Measurements from ENCODE around the gene RXRA. TPM values are rescaled to one million over a fixed set of nuclear protein-coding genes. Genes with fewer than 3 reads are reported as not detected.

RXRA gene
- total RNA-seq, 2 donors from 2014 or later: 34.5 to 50.8 TPM

- TF ChIP-seq, protein P1, sequence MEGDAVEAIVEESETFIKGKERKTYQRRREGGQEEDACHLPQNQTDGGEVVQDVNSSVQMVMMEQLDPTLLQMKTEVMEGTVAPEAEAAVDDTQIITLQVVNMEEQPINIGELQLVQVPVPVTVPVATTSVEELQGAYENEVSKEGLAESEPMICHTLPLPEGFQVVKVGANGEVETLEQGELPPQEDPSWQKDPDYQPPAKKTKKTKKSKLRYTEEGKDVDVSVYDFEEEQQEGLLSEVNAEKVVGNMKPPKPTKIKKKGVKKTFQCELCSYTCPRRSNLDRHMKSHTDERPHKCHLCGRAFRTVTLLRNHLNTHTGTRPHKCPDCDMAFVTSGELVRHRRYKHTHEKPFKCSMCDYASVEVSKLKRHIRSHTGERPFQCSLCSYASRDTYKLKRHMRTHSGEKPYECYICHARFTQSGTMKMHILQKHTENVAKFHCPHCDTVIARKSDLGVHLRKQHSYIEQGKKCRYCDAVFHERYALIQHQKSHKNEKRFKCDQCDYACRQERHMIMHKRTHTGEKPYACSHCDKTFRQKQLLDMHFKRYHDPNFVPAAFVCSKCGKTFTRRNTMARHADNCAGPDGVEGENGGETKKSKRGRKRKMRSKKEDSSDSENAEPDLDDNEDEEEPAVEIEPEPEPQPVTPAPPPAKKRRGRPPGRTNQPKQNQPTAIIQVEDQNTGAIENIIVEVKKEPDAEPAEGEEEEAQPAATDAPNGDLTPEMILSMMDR (IDR thresholded peaks at IDR 0.05): no peak
- no peak for DNase-seq (ENCODE audit: low spot score)
- no peak overlapping the region for H3K27ac ChIP-seq
- peaks cover 0 to 13% of the 10 kb centered on the region in 2 donors for H3K4me1 ChIP-seq
- H3K36me3 ChIP-seq: no peaks in the 10 kb centered on the region
- H3K27me3 ChIP-seq: no peaks in the 10 kb centered on the region
- H3K4me3 ChIP-seq: no peak overlapping the region
- H3K9me3 ChIP-seq: no peaks in the 10 kb centered on the region
Observed at GRCh38 chr9:134295101-134295745, 31.0 kb upstream of the RXRA start.

GRCh38 chr9:134295746-134296250 lies 30.5 kb upstream of the RXRA start:
- Histone ChIP-seq H3K27ac (no peak overlapping the region), H3K4me3 (no peak overlapping the region), H3K4me1 (peaks cover 0 to 13% of the 10 kb centered on the region in 2 donors), H3K36me3 (no peaks in the 10 kb centered on the region), H3K27me3 (no peaks in the 10 kb centered on the region), H3K9me3 (no peaks in the 10 kb centered on the region)
- no peak for DNase-seq (ENCODE audit: low spot score)
- TF ChIP-seq, protein P1 (IDR thresholded peaks at IDR 0.05): no peak

DNA sequence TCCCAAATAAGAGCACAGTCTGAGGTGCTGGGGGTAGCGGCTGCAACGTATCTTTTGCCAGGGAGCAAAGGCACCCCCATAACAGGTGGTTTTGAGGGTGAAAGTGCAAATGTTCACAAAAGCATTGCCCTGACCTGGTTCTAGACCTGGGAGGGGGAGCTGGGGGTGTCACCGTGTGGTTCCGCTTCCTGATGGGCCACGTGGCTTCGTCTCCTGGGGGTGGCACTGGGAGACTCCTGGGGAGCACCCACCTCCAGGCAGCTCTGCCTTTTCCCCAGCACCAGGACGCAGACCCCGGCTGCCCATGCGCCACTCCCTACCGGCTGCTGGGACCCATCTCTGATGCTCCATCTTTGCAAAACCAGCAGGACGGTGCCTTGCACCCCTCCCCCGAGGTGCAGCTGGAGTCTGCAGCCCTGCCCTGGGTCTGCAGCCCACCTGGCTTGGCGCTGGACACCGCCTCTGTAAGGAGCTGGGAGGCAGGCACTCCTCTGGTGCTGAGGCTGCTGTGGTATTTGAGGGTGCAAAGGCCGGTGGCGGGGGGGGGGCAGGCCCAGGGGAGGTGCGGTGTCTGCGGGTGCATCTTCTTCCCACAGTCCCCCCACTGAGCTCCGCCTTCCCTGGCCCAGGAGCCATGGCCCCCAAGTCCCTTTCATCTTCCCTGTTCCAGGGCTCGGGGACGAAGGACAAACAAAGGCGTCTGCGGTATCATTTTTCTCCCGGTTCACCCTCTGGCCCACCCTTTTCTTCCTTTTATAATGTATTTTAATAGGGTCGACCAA lies 29.8 kb upstream of the RXRA start:
- H3K27ac ChIP-seq: no peak overlapping the region
- DNase-seq (ENCODE audit: low spot score): no peak
- TF ChIP-seq, protein P1 (IDR thresholded peaks at IDR 0.05): no peak
- H3K9me3 ChIP-seq: no peaks in the 10 kb centered on the region
- no peaks in the 10 kb centered on the region for H3K27me3 ChIP-seq
- peaks cover 0 to 13% of the 10 kb centered on the region in 2 donors for H3K4me1 ChIP-seq
- H3K4me3 ChIP-seq: no peak overlapping the region
- no peaks in the 10 kb centered on the region for H3K36me3 ChIP-seq

GRCh38 chr9:134297083-134297410 lies 29.2 kb upstream of the RXRA start:
- no peaks in the 10 kb centered on the region for H3K36me3 ChIP-seq
- TF ChIP-seq, protein P1 (IDR thresholded peaks at IDR 0.05): no peak
- no peaks in the 10 kb centered on the region for H3K27me3 ChIP-seq
- no peak overlapping the region for H3K27ac ChIP-seq
- DNase-seq (ENCODE audit: low spot score): no peak
- peaks cover 0 to 13% of the 10 kb centered on the region in 2 donors for H3K4me1 ChIP-seq
- no peaks in the 10 kb centered on the region for H3K9me3 ChIP-seq
- H3K4me3 ChIP-seq: no peak overlapping the region

DNA sequence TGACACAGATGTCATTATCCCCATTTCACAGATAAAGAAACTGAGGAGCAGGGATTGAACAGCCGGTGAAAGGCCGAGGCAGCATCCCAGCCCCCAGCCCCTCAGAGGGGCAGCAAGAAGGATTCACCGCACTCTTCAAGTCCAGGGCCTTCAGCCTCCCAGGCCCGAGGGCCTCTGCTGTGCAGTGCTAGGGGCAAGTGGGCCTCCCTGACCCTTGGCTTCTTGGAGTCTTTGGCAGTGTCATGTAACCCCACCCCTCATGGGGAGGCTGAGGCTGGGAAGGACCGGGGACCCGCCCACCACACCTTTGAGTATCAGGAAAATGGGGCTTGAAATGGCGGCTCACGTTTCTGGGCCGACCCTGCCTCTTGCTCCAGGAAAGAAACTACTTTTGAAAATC lies 28.7 kb upstream of the RXRA start:
- Histone ChIP-seq H3K9me3 (no peaks in the 10 kb centered on the region), H3K27me3 (no peaks in the 10 kb centered on the region), H3K27ac (no peak overlapping the region), H3K4me1 (peaks cover 0 to 13% of the 10 kb centered on the region in 2 donors), H3K36me3 (no peaks in the 10 kb centered on the region), H3K4me3 (no peak overlapping the region)
- TF ChIP-seq, protein P1 (IDR thresholded peaks at IDR 0.05): no peak
- no peak for DNase-seq (ENCODE audit: low spot score)

Measured in right atrium auricular region (tissue), 2 donors.